GM10847 (cell line): Measurements from ENCODE around the gene HLA-E.

ENCODE experiments used
- POLR2A ChIP-seq: IDR thresholded peaks from 2 replicates; pipeline ENCODE4 v1.6.1; 2011; ENCODE audit not compliant: insufficient read length; ENCODE audit errors: extremely low read depth

Gene HLA-E

DNA sequence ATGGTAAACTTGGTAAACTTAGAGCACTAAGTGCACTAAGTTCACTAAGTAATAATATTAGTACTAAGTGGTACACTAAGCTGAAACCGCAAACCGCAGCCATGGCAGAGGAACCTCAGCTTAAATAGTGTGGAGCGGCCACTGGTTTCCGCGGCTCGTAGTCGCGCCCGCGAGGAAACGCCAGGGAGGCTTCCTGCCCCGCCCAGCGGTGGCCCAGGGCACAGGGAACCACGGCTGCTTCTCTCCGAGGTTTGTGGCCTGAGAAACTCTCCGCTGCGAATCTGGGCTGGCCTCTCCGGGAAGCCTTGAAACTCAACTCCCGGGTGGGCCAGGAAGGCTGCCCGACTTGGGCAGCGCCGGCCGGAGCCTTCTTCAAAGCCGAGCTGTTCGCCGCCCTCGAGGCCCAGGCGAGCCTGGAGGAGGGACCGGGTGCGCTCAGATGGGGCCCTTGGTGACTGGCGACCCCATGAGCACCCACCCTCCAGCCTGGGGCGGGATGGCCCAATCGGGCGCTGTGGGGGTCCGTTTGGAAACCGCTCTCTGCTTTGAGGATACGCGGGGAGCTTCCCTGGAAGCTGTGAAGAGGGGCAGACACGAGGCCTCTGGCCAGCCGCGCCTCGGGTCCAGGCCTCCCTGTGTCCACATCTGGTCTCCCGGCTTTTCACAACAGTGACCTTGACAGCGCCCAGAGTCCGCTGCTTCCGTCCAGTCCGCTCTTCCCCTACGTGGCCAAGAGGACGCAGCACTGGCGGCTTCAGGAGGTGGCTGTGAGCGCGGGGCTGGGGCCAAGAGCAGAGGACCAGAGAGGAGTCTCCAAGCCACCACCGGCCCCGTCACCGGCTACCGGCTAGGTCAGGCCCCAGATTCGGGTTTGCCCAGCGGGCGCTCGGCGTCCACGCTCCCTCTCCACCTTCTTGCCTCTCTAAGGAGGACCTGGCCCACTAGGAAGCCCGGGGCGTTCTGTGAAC, 25.4 kb upstream of the HLA-E start:
- no peak for TF ChIP-seq POLR2A

DNA sequence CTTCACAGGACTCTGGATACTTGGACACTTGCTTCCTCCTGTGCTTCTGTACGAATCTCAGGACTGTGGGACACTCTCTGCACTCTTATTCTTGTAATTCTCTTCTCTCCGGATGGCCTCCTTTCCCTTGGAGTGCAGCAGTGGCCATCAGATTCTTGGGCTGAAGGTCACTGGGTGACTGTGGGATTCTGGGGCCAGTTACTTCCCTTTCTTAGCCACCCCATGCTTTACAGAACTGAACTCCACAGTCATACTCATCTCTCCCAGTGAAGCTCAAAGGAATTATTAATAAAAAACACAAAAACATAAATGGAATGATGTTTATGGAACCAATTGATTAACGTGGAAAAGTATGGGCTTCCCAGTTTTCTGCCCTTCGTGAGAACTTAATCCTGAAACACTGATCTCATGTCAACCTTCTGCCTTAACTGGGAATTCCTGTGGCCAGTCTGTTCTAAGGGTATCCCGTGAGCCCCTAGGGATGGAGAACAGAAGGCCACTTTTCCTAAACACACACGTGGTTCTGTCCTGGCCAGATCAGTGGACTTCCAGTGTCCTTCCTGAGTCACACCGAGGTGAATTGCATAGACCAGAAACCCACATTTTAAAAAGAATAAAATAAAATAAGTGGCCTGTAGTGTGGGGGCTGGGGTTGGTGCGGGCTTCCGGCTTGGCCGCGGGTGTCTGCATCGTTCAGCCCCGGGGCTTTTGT, 23.6 kb upstream of the HLA-E start:
- no peak for TF ChIP-seq POLR2A

DNA sequence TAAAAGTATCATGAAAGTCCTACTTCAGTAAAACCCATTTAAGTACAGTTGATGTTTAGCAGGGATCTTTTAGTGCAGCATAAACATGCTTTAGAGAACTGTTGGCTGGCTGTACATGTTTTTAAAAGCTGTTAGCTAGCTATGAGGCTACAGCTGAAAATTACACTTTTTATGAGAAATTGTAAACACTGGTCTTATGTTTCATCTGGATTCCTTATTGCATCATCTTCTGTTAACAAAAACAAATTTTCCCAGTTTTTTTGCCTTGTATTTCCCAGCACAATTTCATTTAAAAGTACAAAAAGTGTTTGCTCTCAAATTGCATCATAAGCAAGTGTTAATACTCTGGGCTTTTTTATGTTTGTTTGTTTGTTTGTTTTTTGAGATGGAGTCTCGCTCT, 18.3 kb upstream of the HLA-E start:
- no peak for TF ChIP-seq POLR2A

DNA sequence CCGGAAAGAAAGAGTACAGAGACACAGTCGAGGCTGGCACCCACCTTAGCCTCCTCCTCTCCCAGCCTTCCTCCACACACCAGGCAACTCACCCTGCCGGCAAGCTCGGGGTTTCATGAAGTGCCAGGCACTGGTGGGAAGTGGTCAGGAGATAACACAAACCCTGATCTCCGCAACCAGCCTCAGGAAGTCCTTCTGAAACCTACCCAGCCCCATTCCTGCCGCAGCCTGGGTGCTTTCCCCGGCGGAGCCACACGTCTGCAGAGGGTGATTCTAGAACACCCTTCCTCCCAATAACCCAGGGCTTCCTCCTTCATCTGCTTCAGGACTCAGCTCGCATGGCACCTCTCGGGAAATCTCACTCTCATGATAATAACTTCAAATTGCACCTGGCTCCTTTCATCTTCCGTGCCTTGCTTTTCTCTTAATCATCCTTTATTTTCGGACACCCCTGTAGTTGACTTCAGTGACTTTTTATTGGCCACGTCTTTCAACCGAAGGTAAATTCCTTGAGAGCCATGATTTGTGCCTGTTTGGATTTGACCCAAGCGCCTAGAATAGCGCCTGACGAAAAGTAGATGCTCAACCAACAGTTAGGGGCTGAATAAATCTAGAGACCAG, 8.7 kb upstream of the HLA-E start:
- TF ChIP-seq POLR2A: no peak

DNA sequence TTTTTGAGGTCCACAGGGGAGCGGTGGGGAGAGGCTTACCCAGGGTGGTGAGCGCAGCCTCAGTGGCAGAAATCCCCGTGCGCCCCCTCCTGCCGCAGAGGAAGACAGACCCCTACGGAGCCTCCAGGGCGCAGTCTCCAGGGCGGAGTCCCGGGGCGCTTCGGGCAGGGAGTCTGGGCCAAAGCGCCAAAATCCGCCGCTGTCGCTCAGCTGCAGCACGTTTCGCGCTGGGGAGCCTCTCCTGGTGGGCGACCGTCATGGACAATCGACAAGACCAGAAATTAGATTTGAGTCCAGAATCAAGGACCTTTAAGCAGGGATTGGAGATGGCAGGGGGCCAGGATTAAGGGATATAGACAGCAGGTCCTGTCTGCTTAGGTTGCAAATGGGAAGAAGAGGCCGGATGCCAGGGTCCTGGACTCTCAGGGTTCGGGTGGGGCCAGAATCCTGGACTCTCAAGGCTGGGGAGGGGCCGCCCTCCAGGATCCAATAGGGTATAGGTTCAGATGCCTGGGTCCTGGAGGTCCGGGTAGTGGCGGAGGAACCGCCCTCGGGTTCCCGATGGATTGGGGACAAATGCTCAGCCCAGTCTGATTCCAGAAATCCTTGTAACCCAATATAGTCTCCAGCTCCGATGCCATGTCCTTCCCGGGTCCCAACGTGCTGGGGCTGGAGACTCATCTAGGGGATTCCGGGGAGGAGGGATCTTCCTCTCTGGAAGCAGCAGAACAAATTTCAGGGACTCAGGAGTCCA, 7.9 kb upstream of the HLA-E start:
- no peak for TF ChIP-seq POLR2A

DNA sequence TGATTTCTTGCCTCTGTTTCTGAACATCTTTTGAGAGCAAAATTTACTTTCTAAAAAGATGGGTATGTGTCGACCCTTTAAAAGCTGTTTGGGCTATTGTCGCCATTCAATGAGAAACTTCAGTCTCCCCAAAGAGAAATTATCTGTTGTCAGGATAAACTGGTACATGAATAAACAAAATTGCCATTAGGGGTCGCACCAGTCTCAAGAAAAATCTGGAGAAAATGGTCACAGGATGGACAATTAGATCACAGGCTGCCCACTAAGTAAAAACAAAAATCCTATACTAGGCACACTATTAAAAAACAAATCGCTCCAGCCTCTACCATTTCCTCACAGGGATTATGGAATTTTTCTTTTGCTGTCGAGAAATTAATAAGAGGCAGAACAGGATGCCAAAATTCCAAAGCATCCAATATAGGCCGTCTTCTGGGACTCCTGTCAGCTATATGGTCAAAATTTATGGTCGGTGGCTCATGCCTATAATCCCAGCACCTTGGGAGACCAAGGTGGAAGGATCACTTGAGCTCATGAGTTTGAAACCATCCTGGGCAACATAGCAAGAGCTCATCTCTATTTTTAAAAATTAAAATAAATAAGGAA, 5.5 kb upstream of the HLA-E start:
- TF ChIP-seq POLR2A: no peak

DNA sequence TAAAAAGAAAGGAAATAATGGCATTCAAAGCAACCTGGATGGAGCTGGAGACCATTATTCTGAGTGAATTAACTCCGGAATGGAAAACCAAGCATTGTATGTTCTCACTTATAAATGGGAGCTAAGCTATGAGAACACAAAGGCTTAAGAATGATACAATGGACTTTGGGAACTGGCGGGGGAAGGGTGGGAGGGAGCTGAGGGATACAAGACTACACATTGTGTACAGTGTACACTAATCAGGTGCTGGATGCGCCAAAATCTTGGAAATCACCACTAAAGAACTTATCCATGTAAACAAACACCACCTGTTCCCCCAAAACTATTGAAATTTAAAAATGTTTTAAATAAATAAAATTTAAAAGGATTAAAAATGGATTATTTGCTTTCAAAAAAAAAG, 4.1 kb upstream of the HLA-E start:
- TF ChIP-seq POLR2A: no peak

DNA sequence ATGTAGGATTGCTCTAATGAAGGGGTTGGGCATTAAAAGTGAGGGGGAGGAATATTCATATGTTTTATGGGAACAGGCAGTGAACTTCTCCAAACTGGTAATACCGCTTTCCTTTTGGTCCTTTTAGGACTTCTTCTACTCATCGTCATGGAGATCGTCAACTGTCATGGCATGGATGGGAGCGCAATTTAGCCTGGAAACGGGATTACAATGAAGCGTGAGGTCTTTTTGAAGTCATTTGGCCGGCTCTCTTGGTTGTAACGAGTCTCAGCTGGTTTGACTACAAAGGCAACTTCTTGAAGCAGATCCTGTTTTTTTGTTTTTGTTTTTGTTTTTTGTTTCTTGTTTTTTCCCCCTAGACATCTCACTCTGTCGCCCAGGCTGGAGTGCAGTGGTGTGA, 1.4 kb upstream of the HLA-E start:
- TF ChIP-seq POLR2A: no peak

DNA sequence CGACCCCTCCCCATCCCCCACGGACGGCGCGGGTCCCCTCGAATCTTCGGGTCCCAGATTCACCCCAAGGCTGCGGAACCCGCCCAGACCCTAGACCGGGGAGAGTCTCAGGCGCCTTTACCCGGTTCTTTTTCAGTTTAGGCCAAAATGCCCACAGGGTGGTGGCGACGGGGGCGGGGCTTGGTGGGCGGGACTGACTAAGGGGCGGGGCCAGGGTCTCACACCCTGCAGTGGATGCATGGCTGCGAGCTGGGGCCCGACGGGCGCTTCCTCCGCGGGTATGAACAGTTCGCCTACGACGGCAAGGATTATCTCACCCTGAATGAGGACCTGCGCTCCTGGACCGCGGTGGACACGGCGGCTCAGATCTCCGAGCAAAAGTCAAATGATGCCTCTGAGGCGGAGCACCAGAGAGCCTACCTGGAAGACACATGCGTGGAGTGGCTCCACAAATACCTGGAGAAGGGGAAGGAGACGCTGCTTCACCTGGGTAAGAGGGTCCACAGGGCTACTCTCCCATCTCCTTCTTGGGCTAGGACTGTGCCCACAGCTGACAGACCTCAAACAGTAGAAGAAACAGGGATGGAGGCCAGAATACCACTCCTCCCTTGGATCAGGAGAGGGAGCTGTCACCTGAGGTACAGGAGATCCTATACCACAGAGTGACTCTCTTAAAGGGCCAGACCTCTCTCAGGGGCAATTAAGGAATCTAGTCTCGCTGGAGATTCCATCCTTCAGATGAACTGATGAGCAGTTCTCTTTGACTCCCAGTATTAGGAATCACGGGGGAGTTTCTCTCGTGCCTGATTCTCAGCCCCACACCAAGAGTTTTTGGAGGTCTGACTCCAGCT, 942 bp downstream of the HLA-E start:
- peak; percentile 38 for TF ChIP-seq POLR2A

DNA sequence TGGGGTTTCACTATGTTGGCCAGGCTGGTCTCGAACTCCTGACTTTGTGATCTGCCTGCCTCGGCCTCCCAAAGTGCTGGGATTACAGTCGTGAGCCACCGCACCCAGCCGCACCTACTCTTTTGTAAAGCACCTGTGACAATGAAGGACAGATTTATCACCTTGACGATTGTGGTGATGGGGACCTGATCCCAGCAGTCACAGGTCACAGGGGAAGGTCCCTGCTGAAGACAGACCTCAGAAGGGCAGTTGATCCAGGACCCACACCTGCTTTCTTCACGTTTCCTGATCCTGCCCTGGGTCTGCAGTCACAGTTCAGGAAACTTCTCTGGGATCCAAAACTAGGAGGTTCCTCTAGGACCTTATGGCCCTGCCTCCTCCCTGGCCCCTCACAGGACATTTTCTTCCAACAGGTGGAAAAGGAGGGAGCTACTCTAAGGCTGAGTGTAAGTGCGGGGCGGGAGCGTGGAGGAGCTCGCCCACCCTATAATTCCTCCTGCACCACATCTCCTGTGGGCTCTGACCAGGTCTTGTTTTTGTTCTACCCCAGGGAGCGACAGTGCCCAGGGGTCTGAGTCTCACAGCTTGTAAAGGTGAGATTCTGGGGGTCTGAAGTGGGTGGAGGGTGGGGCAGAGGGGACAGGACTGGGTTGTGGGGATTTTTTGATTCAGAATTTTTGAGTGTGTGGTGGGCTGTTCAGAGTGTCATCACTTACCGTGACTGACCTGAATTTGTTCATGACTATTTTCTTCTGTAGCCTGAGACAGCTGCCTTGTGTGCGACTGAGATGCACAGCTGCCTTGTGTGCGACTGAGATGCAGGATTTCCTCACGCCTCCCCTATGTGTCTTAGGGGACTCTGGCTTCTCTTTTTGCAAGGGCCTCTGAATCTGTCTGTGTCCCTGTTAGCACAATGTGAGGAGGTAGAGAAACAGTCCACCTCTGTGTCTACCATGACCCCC, 3.0 kb downstream of the HLA-E start:
- TF ChIP-seq POLR2A: no peak

DNA sequence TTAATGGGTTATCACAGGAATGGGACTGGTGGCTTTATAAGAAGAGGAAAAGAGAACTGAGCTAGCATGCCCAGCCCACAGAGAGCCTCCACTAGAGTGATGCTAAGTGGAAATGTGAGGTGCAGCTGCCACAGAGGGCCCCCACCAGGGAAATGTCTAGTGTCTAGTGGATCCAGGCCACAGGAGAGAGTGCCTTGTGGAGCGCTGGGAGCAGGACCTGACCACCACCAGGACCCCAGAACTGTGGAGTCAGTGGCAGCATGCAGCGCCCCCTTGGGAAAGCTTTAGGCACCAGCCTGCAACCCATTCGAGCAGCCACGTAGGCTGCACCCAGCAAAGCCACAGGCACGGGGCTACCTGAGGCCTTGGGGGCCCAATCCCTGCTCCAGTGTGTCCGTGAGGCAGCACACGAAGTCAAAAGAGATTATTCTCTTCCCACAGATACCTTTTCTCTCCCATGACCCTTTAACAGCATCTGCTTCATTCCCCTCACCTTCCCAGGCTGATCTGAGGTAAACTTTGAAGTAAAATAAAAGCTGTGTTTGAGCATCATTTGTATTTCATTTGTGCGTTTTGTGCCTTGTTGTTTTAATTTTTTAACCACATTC, 4.4 kb downstream of the HLA-E start:
- TF ChIP-seq POLR2A: peak; percentile 63

DNA sequence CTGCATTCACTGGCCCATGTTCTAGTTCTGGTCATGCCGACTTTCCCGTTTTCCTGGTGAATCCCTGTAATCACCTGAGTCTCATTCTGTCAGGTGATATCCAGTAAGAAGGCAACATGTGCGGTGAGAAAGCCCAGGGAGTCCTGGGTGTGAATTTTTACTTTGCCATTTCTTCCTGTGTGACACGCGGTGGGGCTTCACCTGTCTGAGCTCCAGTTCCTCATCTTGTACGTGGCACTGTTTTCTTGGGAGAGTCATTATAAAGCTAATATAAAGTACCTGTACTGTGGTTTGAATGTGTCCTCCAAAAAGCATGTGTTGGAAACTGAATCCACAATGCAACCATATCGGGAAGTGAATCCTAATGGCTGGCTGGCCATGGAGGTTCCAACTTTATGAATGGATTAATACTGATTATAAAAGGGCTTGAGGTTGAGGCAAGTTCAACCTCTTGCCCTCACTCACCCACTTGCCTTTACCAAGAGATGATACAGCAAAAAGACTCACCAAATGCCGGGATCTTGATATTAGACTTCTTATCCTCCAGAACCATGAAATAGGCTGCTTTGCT, 5.1 kb downstream of the HLA-E start:
- TF ChIP-seq POLR2A: no peak

DNA sequence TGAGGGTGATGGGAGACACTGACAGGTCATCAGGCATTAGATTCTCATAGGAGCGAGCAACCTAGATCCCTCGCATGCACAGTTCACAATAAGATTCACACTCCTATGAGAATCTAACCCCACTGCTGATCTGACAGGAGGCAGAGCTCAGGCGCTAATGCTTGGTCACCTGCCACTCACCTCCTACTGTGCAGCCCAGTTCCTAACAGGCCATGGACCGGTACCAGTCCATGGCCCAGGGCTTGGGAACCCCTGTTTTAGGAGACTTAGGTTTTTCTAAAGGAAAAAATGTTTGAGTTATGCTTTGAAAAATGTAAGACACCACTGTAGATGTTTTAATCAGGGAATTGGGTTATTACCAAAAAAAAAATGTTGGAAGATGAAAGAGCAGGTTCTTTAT, 6.7 kb downstream of the HLA-E start:
- no peak for TF ChIP-seq POLR2A
